DND-41 (cell line): ENCODE data around the gene UPF3A.

Source experiments
- ATAC-seq: fragments of 200-7000 bp; cut with Tn5 transposase; 3 replicates; pipeline ENCODE4 v1.9.1; 2021; ENCODE audit warnings: low read depth; ENCODE audit not compliant: insufficient read depth
- DNase-seq: peaks from one replicate; pipeline ENCODE4 v3.0.0-alpha.2; 2020
- H2AFZ ChIP-seq: 2 replicates; pipeline ENCODE4 v1.6.0; 2012; ENCODE audit warnings: low read depth, low read length
- H3K27ac ChIP-seq: 2 replicates; pipeline ENCODE4 v1.5.1; 2012; ENCODE audit warnings: low read length, inconsistent platforms
- H3K27me3 ChIP-seq: fragments of 200-600 bp; sonication (generic); 2 replicates; pipeline ENCODE4 v1.6.0; 2012; ENCODE audit warnings: low read length, mild to moderate bottlenecking, inconsistent platforms; ENCODE audit not compliant: insufficient read depth, poor library complexity
- H3K36me3 ChIP-seq: 2 replicates; pipeline ENCODE4 v1.5.1; 2012; ENCODE audit warnings: low read length, inconsistent platforms; ENCODE audit not compliant: insufficient read depth
- H3K4me1 ChIP-seq: 2 replicates; pipeline ENCODE4 v1.5.1; 2012; ENCODE audit warnings: mild to moderate bottlenecking, low read length; ENCODE audit not compliant: insufficient read depth
- H3K4me2 ChIP-seq: 2 replicates; pipeline ENCODE4 v1.6.0; 2012; ENCODE audit warnings: mild to moderate bottlenecking, moderate library complexity, low read length, inconsistent platforms; ENCODE audit not compliant: insufficient read depth
- H3K4me3 ChIP-seq, 2 experiments: fragments of 200-600 bp in 1 of 2; shearing (Covaris generic) in 1 of 2; 2 replicates each; pipeline ENCODE4 v1.5.1; 2012 to 2016; ENCODE audit warnings: inconsistent platforms in 2 of 2, low read length in 2 of 2, mild to moderate bottlenecking in 2 of 2, low read depth in 1 of 2, moderate library complexity in 1 of 2
- H3K79me2 ChIP-seq: 2 replicates; pipeline ENCODE4 v1.6.0; 2012; ENCODE audit warnings: low read length, inconsistent platforms; ENCODE audit not compliant: insufficient read depth
- H3K9ac ChIP-seq: 2 replicates; pipeline ENCODE4 v1.6.0; 2012; ENCODE audit warnings: low read depth, mild to moderate bottlenecking, inconsistent platforms, low read length, moderate library complexity
- H3K9me3 ChIP-seq: 2 replicates; pipeline ENCODE4 v1.5.1; 2012; ENCODE audit warnings: low read length, moderate library complexity, mild to moderate bottlenecking, inconsistent platforms; ENCODE audit not compliant: insufficient read depth, severe bottlenecking
- H4K20me1 ChIP-seq: 2 replicates; pipeline ENCODE4 v1.6.0; 2012; ENCODE audit warnings: low read length; ENCODE audit not compliant: insufficient read depth
- EZH2 ChIP-seq: IDR thresholded peaks from 3 replicates; pipeline ENCODE4 v1.6.1; 2012; ENCODE audit warnings: borderline replicate concordance, low read depth, mild to moderate bottlenecking, moderate library complexity, low read length, inconsistent platforms; ENCODE audit not compliant: severe bottlenecking
- TF ChIP-seq, protein P1 (sequence below): IDR thresholded peaks from 2 replicates; pipeline ENCODE4 v1.5.1; 2012; ENCODE audit warnings: borderline replicate concordance, low read length, moderate library complexity, mild to moderate bottlenecking; ENCODE audit not compliant: poor library complexity, severe bottlenecking; ENCODE audit errors: extremely low read depth

The UPF3A gene

GRCh38 chr13:114321256-114321655 is 39.9 kb downstream of the UPF3A start:
- no peak overlapping the region for H2AFZ ChIP-seq

DNA sequence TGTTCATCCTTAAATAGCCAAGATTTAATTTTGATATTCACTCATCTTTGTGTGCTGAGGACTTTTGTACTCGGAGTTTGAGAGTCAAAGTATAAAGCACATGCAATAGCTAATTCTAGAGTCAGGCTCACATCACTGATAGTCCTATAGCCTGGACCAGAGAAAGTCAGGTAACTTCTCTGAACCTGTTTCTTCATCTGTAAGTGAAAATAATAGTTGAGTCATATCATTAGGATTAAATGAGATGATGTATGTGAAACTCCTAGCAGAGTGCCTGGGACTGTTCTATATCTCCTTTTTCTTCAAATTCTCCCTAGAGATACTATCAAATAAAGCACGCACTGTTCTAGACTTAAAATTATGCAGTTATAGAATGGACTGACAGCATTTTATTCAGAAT is 41.9 kb downstream of the UPF3A start:
- peaks cover 78% of the 10 kb centered on the region for H3K79me2 ChIP-seq
- peaks cover 64% of the 10 kb centered on the region for H4K20me1 ChIP-seq
- H3K36me3 ChIP-seq, result peaks cover 90% of the 10 kb centered on the region

More at GRCh38 chr13:114321256-114321655, 39.9 kb downstream of the UPF3A start:
- ATAC-seq (no peak), DNase-seq (no peak)
- Histone ChIP-seq H3K4me2 (no peak overlapping the region), H3K4me3 (no peak overlapping the region), H4K20me1 (peaks cover 70% of the 10 kb centered on the region), H3K9me3 (no peaks in the 10 kb centered on the region), H3K27ac (no peak overlapping the region), H3K4me1 (peaks cover 45% of the 10 kb centered on the region), H3K36me3 (peaks cover 84% of the 10 kb centered on the region), H3K9ac (no peak overlapping the region), H3K79me2 (peaks cover 94% of the 10 kb centered on the region), H3K27me3 (no peaks in the 10 kb centered on the region)
- TF ChIP-seq EZH2, result no peak
- TF ChIP-seq, protein P1, sequence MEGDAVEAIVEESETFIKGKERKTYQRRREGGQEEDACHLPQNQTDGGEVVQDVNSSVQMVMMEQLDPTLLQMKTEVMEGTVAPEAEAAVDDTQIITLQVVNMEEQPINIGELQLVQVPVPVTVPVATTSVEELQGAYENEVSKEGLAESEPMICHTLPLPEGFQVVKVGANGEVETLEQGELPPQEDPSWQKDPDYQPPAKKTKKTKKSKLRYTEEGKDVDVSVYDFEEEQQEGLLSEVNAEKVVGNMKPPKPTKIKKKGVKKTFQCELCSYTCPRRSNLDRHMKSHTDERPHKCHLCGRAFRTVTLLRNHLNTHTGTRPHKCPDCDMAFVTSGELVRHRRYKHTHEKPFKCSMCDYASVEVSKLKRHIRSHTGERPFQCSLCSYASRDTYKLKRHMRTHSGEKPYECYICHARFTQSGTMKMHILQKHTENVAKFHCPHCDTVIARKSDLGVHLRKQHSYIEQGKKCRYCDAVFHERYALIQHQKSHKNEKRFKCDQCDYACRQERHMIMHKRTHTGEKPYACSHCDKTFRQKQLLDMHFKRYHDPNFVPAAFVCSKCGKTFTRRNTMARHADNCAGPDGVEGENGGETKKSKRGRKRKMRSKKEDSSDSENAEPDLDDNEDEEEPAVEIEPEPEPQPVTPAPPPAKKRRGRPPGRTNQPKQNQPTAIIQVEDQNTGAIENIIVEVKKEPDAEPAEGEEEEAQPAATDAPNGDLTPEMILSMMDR, result no peak

GRCh38 chr13:114324334-114324733 is 42.9 kb downstream of the UPF3A start:
- Histone ChIP-seq H3K27me3 (no peaks in the 10 kb centered on the region), H3K4me2 (no peak overlapping the region), H3K27ac (no peak overlapping the region), H4K20me1 (peaks cover 59% of the 10 kb centered on the region), H3K79me2 (peaks cover 68% of the 10 kb centered on the region), H2AFZ (no peak overlapping the region), H3K4me1 (peaks cover 16% of the 10 kb centered on the region), H3K9me3 (no peaks in the 10 kb centered on the region), H3K9ac (no peak overlapping the region), H3K4me3 (no peak overlapping the region), H3K36me3 (peaks cover 89% of the 10 kb centered on the region)
- no peak for DNase-seq
- ATAC-seq, result no peak
- TF ChIP-seq, protein P1, result no peak
- TF ChIP-seq EZH2, result no peak

More for the DNA sequence above, 41.9 kb downstream of the UPF3A start:
- H3K27me3 ChIP-seq, result no peaks in the 10 kb centered on the region
- ATAC-seq (no peak), DNase-seq (no peak)
- no peak overlapping the region for H3K4me3 ChIP-seq
- H2AFZ ChIP-seq, result no peak overlapping the region
- TF ChIP-seq, protein P1, result no peak
- no peak for TF ChIP-seq EZH2
- H3K27ac ChIP-seq, result no peak overlapping the region
- no peak overlapping the region for H3K9ac ChIP-seq
- H3K9me3 ChIP-seq, result no peaks in the 10 kb centered on the region
- H3K4me2 ChIP-seq, result no peak overlapping the region
- H3K4me1 ChIP-seq, result peaks cover 25% of the 10 kb centered on the region
